ENCODE results near the gene TIMM10B.

DNA sequence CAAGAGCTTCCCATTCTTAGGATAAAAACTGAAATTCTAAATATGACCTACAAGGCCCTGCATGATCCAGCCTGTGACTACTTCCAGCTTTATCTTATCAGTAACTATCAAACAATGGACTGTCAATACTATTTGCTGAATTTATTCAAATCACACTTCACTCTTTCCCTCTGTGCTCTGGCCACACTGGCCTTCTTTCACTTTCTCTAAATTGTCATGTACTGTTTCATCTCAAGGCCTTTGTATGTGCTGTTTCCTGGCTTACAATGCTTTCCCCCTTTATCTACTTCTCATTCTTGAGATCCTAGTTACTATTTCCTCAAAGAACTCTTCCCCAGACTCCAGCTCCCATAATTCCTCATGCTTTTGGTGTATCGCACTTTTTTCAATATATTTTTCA, 5.6 kb downstream of the TIMM10B start:
- TF ChIP-seq, protein P1, sequence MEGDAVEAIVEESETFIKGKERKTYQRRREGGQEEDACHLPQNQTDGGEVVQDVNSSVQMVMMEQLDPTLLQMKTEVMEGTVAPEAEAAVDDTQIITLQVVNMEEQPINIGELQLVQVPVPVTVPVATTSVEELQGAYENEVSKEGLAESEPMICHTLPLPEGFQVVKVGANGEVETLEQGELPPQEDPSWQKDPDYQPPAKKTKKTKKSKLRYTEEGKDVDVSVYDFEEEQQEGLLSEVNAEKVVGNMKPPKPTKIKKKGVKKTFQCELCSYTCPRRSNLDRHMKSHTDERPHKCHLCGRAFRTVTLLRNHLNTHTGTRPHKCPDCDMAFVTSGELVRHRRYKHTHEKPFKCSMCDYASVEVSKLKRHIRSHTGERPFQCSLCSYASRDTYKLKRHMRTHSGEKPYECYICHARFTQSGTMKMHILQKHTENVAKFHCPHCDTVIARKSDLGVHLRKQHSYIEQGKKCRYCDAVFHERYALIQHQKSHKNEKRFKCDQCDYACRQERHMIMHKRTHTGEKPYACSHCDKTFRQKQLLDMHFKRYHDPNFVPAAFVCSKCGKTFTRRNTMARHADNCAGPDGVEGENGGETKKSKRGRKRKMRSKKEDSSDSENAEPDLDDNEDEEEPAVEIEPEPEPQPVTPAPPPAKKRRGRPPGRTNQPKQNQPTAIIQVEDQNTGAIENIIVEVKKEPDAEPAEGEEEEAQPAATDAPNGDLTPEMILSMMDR (IDR thresholded peaks at IDR 0.05) = no peak
- TF ChIP-seq POLR2A (IDR thresholded peaks at IDR 0.05) = no peak
- no peak for TF ChIP-seq EP300 (IDR thresholded peaks at IDR 0.05)
- TF ChIP-seq POLR2AphosphoS5 (IDR thresholded peaks at IDR 0.05) = no peak

All from sigmoid colon (tissue), 4 donors.